ENCODE data around the gene DISC1. TPM values are rescaled to one million over a fixed set of nuclear protein-coding genes. Genes with fewer than 3 reads are reported as not detected.
"Not testable (repeated sequence)": the region's sequence is repeated elsewhere in the genome, so short reads cannot be mapped to it uniquely, and the experiment has no call there.

DISC1 gene
- total RNA-seq, 1 donor from 2014 or later, result 12.3 TPM

- no peak overlapping the region for H3K27ac ChIP-seq
- intact Hi-C loops (cut with DNase I), result no loop called here
- peaks cover 15% of the 10 kb centered on the region for H3K4me1 ChIP-seq
- TF ChIP-seq, protein P1, sequence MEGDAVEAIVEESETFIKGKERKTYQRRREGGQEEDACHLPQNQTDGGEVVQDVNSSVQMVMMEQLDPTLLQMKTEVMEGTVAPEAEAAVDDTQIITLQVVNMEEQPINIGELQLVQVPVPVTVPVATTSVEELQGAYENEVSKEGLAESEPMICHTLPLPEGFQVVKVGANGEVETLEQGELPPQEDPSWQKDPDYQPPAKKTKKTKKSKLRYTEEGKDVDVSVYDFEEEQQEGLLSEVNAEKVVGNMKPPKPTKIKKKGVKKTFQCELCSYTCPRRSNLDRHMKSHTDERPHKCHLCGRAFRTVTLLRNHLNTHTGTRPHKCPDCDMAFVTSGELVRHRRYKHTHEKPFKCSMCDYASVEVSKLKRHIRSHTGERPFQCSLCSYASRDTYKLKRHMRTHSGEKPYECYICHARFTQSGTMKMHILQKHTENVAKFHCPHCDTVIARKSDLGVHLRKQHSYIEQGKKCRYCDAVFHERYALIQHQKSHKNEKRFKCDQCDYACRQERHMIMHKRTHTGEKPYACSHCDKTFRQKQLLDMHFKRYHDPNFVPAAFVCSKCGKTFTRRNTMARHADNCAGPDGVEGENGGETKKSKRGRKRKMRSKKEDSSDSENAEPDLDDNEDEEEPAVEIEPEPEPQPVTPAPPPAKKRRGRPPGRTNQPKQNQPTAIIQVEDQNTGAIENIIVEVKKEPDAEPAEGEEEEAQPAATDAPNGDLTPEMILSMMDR (IDR thresholded peaks at IDR 0.05), result no peak
- TF ChIP-seq POLR2A (IDR thresholded peaks at IDR 0.05), result no peak
- TF ChIP-seq POLR2AphosphoS5 (IDR thresholded peaks at IDR 0.05; ENCODE audit: insufficient read depth in 1 of 2, low read depth in 1 of 2), result no peak
- no peak overlapping the region for H3K4me3 ChIP-seq
- DNase-seq (ENCODE audit: extremely low spot score in 2 of 2), result no peak
- H3K27me3 ChIP-seq, result no peaks in the 10 kb centered on the region
- H3K9me3 ChIP-seq, result no peaks in the 10 kb centered on the region
- no peaks in the 10 kb centered on the region for H3K36me3 ChIP-seq
Measured at GRCh38 chr1:231940701-231941100, 314.1 kb downstream of the DISC1 start.

DNA sequence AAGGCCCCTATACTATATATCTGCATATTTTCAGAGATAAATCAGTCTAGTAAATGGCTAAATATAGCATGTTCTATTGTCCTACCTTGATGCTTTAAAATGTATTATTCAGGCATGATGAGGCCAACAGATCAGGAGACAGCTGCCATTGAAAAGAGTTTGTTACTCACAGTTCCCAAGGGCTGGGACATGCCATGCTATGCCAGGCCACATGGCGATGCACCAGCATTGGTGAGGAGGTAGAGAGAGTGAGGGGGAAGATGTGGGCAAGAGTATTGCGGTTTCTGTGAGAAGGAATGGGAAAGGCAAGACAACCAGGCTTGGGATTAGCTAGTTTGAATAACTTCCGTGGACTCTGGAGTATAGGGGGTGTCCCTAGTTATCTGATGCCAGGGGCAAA lies 316.5 kb downstream of the DISC1 start:
- Histone ChIP-seq H3K4me1 (no peaks in the 10 kb centered on the region), H3K27me3 (no peaks in the 10 kb centered on the region), H3K27ac (no peak overlapping the region), H3K36me3 (no peaks in the 10 kb centered on the region), H3K9me3 (no peaks in the 10 kb centered on the region), H3K4me3 (no peak overlapping the region)
- intact Hi-C loops (cut with DNase I), result no loop called here
- no peak for TF ChIP-seq POLR2A (IDR thresholded peaks at IDR 0.05)
- TF ChIP-seq, protein P1 (IDR thresholded peaks at IDR 0.05), result no peak
- no peak for TF ChIP-seq POLR2AphosphoS5 (IDR thresholded peaks at IDR 0.05; ENCODE audit: insufficient read depth in 1 of 2, low read depth in 1 of 2)
- DNase-seq (ENCODE audit: extremely low spot score in 2 of 2), result no peak

GRCh38 chr1:231948102-231948501 lies 321.5 kb downstream of the DISC1 start:
- H3K36me3 ChIP-seq; H3K4me1 ChIP-seq; H3K4me3 ChIP-seq; H3K27ac ChIP-seq; H3K27me3 ChIP-seq; DNase-seq (ENCODE audit: extremely low spot score in 2 of 2); H3K9me3 ChIP-seq; intact Hi-C loops (cut with DNase I): not testable (repeated sequence)

- H3K4me1 ChIP-seq, result peaks cover 9% of the 10 kb centered on the region
- no peaks in the 10 kb centered on the region for H3K36me3 ChIP-seq
- H3K4me3 ChIP-seq, result no peak overlapping the region
- intact Hi-C loops (cut with DNase I), result no loop called here
- H3K27ac ChIP-seq, result peak overlapping the region; percentile 53
- TF ChIP-seq, protein P1 (IDR thresholded peaks at IDR 0.05), result no peak
- peak in 1 of 2 donors; percentile 62 for TF ChIP-seq POLR2AphosphoS5 (IDR thresholded peaks at IDR 0.05; ENCODE audit: insufficient read depth in 1 of 2, low read depth in 1 of 2)
- TF ChIP-seq POLR2A (IDR thresholded peaks at IDR 0.05), result no peak
- no peaks in the 10 kb centered on the region for H3K27me3 ChIP-seq
- peak in 1 of 2 donors; percentile 92 for DNase-seq (ENCODE audit: extremely low spot score in 2 of 2)
- no peaks in the 10 kb centered on the region for H3K9me3 ChIP-seq
Measured at GRCh38 chr1:231949277-231950091, 322.9 kb downstream of the DISC1 start.

DNA sequence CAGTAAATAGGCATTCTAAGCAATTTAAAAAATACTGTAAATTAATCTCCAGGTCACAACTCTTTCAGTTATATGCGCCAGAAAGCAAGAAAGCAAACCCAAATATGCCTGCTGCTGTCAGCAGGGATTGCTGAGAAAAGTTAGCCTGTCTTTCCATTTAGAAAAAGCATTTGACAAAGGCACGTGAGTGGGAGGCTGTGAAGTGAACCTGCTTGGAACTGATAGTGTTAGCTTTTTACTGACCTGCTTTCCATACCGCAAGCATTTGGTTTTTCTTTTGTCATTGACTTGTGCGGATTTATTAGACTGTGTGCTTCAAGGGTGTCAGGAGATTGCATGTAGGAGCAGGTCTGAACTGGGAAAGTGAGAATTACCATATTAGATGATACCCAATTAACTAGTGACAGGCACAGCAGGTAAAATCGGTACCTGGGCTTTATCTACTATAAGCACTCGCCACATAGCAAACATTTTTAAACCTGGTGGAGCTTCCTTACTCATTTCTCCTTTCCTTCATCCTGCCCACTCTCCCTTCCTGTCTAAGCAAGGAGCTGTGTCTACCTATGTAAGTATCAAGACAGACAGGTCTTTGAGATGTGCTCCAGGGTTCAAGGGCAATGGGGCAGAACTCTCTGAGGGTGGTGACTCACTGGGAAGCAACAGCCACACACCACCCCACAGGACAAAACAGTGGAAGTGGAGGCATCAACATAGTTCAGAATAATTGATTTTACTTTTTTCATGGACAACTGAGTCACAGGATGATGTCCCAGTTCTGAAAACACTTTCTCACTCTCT lies 323.9 kb downstream of the DISC1 start:
- intact Hi-C loops (cut with DNase I), result no loop called here
- Histone ChIP-seq H3K27me3 (no peaks in the 10 kb centered on the region), H3K36me3 (no peaks in the 10 kb centered on the region), H3K9me3 (no peaks in the 10 kb centered on the region), H3K4me3 (no peak overlapping the region), H3K4me1 (peaks cover 9% of the 10 kb centered on the region), H3K27ac (no peak overlapping the region)
- no peak for TF ChIP-seq POLR2A (IDR thresholded peaks at IDR 0.05)
- no peak for TF ChIP-seq POLR2AphosphoS5 (IDR thresholded peaks at IDR 0.05; ENCODE audit: insufficient read depth in 1 of 2, low read depth in 1 of 2)
- TF ChIP-seq, protein P1 (IDR thresholded peaks at IDR 0.05), result no peak
- no peak for DNase-seq (ENCODE audit: extremely low spot score in 2 of 2)

Measured in vagina (tissue), 2 donors.